ENCODE results near the gene BOK. TPM values are rescaled to one million over a fixed set of nuclear protein-coding genes. Genes with fewer than 3 reads are reported as not detected.

The BOK gene
- total and polyA plus RNA-seq, 2 of the 13 experiments (the other 11 are each of a cell fraction or from before 2014, with no cell fraction given), result 35.5 to 39.2 TPM

DNA sequence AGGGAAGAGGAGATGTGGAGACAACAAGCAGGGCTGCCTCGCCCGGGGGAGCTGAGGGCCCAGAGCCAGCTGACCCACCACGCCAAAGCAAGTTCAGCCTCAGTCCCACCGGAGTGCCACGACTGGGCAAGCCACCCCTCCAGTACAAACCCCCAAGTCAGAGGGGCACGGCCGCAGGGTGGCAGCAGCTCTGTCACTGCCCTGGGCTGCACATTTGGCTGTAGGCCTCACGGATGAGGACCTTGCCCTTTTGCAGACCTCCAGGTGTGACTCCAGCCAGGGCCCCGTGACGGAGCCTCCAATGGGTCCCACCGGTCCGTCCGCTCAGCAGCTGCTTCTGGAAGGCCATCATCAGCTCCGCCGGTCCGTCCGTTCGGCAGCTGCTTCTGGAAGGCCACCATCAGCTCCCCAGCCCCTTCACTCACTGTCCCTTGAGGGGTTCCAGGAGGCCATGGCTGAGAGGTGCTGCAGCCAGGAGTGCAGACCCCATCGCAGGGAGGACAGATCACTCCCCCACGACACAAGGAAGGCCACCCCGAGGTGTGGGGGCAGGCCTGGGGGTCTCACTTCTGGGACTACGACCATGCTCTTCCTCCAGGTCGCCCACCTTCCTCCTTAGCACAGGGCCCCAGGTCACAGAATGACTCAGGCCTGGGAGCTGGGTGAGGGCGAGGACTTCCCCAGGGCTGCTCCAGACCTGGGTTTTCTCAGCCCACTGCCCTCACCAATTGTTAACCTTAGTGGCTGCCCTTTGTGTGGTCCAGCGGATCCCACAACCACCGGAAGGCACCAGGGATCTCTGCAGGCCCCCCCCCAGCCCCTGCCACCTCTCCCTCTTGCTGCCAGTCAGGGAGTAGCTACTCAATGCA lies 25.6 kb upstream of the BOK start (continued):
- 0 out of 2 replicates have a peak, but pooled peaks have one; percentile 61 for TF ChIP-seq NFIB (CRISPR knock-in tag; IDR thresholded peaks at IDR 0.05; ENCODE audit: borderline replicate concordance)
- no peak for TF ChIP-seq TIGD3 (CRISPR knock-in tag; IDR thresholded peaks at IDR 0.05; ENCODE audit: borderline replicate concordance)
- TF ChIP-seq ARNTL (CRISPR knock-in tag; IDR thresholded peaks at IDR 0.05), result peak; percentile 57
- no peak for TF ChIP-seq GATA4 (IDR thresholded peaks at IDR 0.05; ENCODE audit: borderline replicate concordance, low read depth)
- peak; percentile 77; the same call in 1 of the 2 replicates for TF ChIP-seq MTA1 (CRISPR knock-in tag; IDR thresholded peaks at IDR 0.05; ENCODE audit: borderline replicate concordance)
- peak; percentile 39; the same call in 1 of the 2 replicates for TF ChIP-seq ZMYM4 (CRISPR knock-in tag; IDR thresholded peaks at IDR 0.05)
- TF ChIP-seq ZNF772 (CRISPR knock-in tag; IDR thresholded peaks at IDR 0.05), result peak; percentile 62; the same call in 1 of the 2 replicates
- no peak for TF ChIP-seq ZNF136 (CRISPR knock-in tag; IDR thresholded peaks at IDR 0.05; ENCODE audit: low read depth)
- no peak for TF ChIP-seq ZBTB21 (CRISPR knock-in tag; IDR thresholded peaks at IDR 0.05)
- TF ChIP-seq ZNF326 (CRISPR knock-in tag; IDR thresholded peaks at IDR 0.05; ENCODE audit: borderline replicate concordance), result no peak
- TF ChIP-seq ZNF780A (CRISPR knock-in tag; IDR thresholded peaks at IDR 0.05), result no peak
- no peak for TF ChIP-seq GPN1 (CRISPR knock-in tag; IDR thresholded peaks at IDR 0.05; ENCODE audit: borderline replicate concordance)
- TF ChIP-seq RAD51 (IDR thresholded peaks at IDR 0.05; ENCODE audit: borderline replicate concordance), result no peak
- TF ChIP-seq, protein P1, sequence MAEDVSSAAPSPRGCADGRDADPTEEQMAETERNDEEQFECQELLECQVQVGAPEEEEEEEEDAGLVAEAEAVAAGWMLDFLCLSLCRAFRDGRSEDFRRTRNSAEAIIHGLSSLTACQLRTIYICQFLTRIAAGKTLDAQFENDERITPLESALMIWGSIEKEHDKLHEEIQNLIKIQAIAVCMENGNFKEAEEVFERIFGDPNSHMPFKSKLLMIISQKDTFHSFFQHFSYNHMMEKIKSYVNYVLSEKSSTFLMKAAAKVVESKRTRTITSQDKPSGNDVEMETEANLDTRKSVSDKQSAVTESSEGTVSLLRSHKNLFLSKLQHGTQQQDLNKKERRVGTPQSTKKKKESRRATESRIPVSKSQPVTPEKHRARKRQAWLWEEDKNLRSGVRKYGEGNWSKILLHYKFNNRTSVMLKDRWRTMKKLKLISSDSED (CRISPR knock-in tag; IDR thresholded peaks at IDR 0.05), result no peak
- no peak for TF ChIP-seq ZNF563 (CRISPR knock-in tag; IDR thresholded peaks at IDR 0.05)
- TF ChIP-seq ZC3H4 (CRISPR knock-in tag; IDR thresholded peaks at IDR 0.05; ENCODE audit: borderline replicate concordance), result no peak
- TF ChIP-seq, protein P2, sequence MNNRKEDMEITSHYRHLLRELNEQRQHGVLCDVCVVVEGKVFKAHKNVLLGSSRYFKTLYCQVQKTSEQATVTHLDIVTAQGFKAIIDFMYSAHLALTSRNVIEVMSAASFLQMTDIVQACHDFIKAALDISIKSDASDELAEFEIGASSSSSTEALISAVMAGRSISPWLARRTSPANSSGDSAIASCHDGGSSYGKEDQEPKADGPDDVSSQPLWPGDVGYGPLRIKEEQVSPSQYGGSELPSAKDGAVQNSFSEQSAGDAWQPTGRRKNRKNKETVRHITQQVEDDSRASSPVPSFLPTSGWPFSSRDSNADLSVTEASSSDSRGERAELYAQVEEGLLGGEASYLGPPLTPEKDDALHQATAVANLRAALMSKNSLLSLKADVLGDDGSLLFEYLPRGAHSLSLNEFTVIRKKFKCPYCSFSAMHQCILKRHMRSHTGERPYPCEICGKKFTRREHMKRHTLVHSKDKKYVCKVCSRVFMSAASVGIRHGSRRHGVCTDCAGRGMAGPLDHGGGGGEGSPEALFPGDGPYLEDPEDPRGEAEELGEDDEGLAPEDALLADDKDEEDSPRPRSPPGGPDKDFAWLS (CRISPR knock-in tag; IDR thresholded peaks at IDR 0.05; ENCODE audit: borderline replicate concordance), result 0 out of 2 replicates have a peak, but pooled peaks have one; percentile 66
- TF ChIP-seq PITX1 (CRISPR knock-in tag; IDR thresholded peaks at IDR 0.05), result no peak
- no peak for TF ChIP-seq ZSCAN21 (CRISPR knock-in tag; IDR thresholded peaks at IDR 0.05; ENCODE audit: borderline replicate concordance)
- no peak for TF ChIP-seq ZNF784 (CRISPR knock-in tag; IDR thresholded peaks at IDR 0.05; ENCODE audit: borderline replicate concordance)
- no peak for TF ChIP-seq EP300 (IDR thresholded peaks at IDR 0.05; ENCODE audit: low read depth in 2 of 2, low read length in 2 of 2)
- TF ChIP-seq EP300 (CRISPR knock-in tag; IDR thresholded peaks at IDR 0.05; ENCODE audit: borderline replicate concordance), result 0 out of 2 replicates have a peak, but pooled peaks have one; percentile 23
- TF ChIP-seq KAT8 (CRISPR knock-in tag; IDR thresholded peaks at IDR 0.05), result no peak
- peak; percentile 41; the same call in 1 of the 2 replicates for TF ChIP-seq KDM2A (CRISPR knock-in tag; IDR thresholded peaks at IDR 0.05; ENCODE audit: borderline replicate concordance, low read depth)
